HCT116 (cell line): ENCODE measurements around the gene HSD17B7.
"Not testable (repeated sequence)": the region's sequence is repeated elsewhere in the genome, so short reads cannot be mapped to it uniquely, and the experiment has no call there.

Experiments
- CTCF ChIP-seq, 3 experiments: fragments of 200-600 bp in 1 of 3; sonication (generic) in 1 of 3; IDR thresholded peaks in 2 of 3; conservative IDR thresholded peaks in 1 of 3; 2 replicates each; pipeline ENCODE4 v1.5.1; 2012 to 2017; ENCODE audit warnings: low read depth in 2 of 3, low read length in 2 of 3, antibody characterized with exemption in 1 of 3, borderline replicate concordance in 1 of 3, control low read depth in 1 of 3, mild to moderate bottlenecking in 1 of 3, mixed read lengths in 1 of 3, mixed run types in 1 of 3, moderate library complexity in 1 of 3; ENCODE audit not compliant: insufficient read depth in 1 of 3
- EZH2 ChIP-seq: fragments of 200-600 bp; sonication (generic); IDR thresholded peaks from 2 replicates; pipeline ENCODE4 v1.6.1; 2017; ENCODE audit warnings: antibody characterized with exemption, mixed run types
- POLR2A ChIP-seq: IDR thresholded peaks from 2 replicates; pipeline ENCODE4 v1.7.0; 2011; ENCODE audit warnings: borderline replicate concordance; ENCODE audit not compliant: insufficient read depth, insufficient read length; ENCODE audit errors: extremely low read depth
- YY1 ChIP-seq: IDR thresholded peaks from 2 replicates; pipeline ENCODE4 v1.6.1; 2011; ENCODE audit warnings: low read length, low read depth, moderate library complexity, mild to moderate bottlenecking; ENCODE audit not compliant: insufficient replicate concordance; ENCODE audit errors: extremely low read depth
- ZFX ChIP-seq: fragments of 450-650 bp; IDR thresholded peaks from 2 replicates; pipeline ENCODE4 v1.6.1; 2017
- ZNF274 ChIP-seq: fragments of 200-500 bp; sonication (Bioruptor generic); IDR thresholded peaks from 2 replicates; pipeline ENCODE4 v1.6.1; 2014; ENCODE audit warnings: mild to moderate bottlenecking, low read depth, low read length, inconsistent platforms

DNA sequence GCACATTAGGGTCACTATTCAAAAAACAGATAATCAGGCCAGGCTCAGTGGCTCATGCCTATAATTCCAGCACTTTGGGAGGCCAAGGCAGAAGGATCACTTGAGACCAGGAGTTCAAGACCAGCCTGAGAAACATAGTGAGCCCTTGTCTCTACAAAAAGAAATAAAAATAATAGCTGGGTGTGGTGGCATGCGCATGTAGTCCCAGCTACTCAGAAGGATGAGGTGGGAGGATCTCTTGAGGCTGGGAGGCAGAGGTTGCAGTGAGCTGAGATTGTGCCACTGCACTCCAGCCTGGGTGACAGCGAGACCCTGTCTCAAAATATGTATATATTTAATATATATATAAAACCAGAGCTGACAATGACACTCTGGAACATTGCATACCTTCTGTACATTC is 21.9 kb downstream of the HSD17B7 start:
- not testable (repeated sequence) for TF ChIP-seq EZH2; CTCF (IDR thresholded peaks at IDR 0.05 in 2 of 3, conservative IDR thresholded peaks at IDR 0.05 in 1 of 3; ENCODE audit: borderline replicate concordance in 1 of 3, insufficient read depth in 1 of 3, low read depth in 2 of 3, low read length in 2 of 3); ZFX; POLR2A; YY1; ZNF274
